Epithelial cell of proximal tubule (primary cell): ENCODE measurements around the gene FNBP1L. TPM values are rescaled to one million over a fixed set of nuclear protein-coding genes. Genes with fewer than 3 reads are reported as not detected.
A peak's percentile ranks its signal among the peaks of the same experiment; 100 is the strongest.
"Not testable (repeated sequence)": the region's sequence is repeated elsewhere in the genome, so short reads cannot be mapped to it uniquely, and the experiment has no call there.

ENCODE experiments used
- DNase-seq: peaks from one replicate; pipeline ENCODE4 v3.0.0-alpha.2; 2011; ENCODE audit warnings: low read depth
- H3K4me3 ChIP-seq: 2 replicates; pipeline ENCODE4 v1.5.1; 2011; ENCODE audit warnings: low read depth, mild to moderate bottlenecking, low read length
- total RNA-seq: library from RNA; depleted of rRNA; stranded (reverse); fragments of >200 nt; gene quantifications from 2 replicates; pipeline ENCODE4 v1.2.3, GENCODE V29; 2015
- TF ChIP-seq, protein P1 (sequence below): conservative IDR thresholded peaks from 2 replicates; pipeline ENCODE4 v1.5.1; 2012; ENCODE audit warnings: low read depth, mild to moderate bottlenecking, low read length

Gene FNBP1L
- total RNA-seq, 1 donor from 2014 or later, result 37.6 TPM

DNA sequence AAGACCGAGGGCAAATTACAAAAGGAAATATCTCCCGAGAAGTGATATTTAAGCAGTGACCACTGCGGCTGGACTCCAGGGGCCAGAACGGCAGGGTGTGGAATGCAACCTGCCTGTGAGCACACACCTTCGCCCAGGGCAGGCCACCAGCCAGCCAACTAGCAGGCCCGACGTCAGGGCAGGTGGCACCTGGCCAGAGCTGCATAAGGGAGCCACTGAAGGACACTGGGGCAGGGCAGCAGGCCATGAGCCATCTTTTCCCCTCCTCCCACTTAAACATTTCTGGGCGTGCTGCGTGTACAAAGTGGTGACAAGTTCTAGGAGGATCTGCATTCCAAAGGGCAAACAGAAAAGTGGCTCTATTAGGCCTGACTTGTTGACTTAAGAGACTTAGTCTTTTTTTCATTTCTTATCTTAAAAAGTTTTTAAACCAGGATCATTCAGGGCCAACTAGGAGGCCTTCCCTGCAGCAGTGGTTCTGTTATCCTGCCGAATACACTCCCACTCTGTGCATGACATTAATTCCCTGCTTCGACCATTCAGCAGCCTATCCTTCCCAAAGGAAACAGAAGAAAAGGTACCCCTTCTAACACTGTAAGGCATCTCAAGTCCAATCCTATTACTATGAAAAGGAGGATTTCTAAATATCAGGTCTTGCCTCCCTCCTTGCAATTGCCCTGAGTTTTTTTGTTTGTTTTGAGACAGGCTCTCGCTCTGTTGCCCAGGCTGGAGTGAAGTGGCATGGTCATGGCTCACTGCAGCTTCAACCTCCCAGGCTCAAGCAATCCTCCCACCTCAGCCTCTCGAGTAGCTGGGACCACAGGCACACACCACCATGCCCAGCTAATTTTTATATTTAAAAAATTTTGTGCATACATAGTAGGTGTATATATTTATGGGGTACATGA lies 137.4 kb downstream of the FNBP1L start:
- no peak overlapping the region for H3K4me3 ChIP-seq
- TF ChIP-seq, protein P1, sequence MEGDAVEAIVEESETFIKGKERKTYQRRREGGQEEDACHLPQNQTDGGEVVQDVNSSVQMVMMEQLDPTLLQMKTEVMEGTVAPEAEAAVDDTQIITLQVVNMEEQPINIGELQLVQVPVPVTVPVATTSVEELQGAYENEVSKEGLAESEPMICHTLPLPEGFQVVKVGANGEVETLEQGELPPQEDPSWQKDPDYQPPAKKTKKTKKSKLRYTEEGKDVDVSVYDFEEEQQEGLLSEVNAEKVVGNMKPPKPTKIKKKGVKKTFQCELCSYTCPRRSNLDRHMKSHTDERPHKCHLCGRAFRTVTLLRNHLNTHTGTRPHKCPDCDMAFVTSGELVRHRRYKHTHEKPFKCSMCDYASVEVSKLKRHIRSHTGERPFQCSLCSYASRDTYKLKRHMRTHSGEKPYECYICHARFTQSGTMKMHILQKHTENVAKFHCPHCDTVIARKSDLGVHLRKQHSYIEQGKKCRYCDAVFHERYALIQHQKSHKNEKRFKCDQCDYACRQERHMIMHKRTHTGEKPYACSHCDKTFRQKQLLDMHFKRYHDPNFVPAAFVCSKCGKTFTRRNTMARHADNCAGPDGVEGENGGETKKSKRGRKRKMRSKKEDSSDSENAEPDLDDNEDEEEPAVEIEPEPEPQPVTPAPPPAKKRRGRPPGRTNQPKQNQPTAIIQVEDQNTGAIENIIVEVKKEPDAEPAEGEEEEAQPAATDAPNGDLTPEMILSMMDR, result no peak
- no peak for DNase-seq

DNA sequence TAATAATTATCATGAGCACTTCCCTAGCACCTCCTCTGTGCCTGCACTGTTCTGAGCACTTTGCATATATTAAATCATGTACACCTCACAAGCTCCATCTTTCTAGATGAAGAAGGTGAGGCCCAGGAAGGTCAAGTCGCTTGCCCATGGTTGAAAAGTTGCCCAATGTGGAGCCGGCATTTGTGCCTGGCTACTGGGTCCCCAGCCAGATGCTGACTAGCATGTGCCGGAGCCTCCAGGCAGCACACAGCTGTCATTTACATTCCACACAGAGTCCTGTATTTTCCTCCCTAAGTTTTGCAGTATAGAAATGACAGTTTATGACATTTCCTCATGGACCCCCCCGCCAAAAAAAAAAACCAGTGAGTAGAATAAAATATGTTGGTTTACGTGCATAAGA lies 139.4 kb downstream of the FNBP1L start:
- no peak overlapping the region for H3K4me3 ChIP-seq
- no peak for DNase-seq
- TF ChIP-seq, protein P1, result no peak

DNA sequence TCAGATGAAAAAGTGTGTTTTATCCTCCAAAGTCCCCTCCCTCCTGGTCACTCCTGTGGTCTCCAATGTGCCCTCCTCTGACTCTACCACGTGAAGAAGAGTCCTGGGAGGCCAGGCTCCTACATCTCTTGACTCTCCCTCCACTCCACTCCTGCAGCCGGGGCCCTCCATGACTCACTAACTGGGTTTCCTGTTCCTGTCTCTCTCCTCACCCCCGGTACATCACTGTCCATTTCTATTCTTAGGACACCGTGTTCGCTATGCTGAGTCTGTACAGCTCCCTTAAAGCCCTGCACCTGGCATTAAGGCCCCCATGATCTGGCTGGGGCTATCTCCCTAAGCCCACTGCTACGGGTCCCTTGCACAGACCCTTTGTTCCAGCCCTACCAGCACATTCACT lies 140.3 kb downstream of the FNBP1L start:
- DNase-seq, result no peak
- TF ChIP-seq, protein P1, result no peak
- no peak overlapping the region for H3K4me3 ChIP-seq

DNA sequence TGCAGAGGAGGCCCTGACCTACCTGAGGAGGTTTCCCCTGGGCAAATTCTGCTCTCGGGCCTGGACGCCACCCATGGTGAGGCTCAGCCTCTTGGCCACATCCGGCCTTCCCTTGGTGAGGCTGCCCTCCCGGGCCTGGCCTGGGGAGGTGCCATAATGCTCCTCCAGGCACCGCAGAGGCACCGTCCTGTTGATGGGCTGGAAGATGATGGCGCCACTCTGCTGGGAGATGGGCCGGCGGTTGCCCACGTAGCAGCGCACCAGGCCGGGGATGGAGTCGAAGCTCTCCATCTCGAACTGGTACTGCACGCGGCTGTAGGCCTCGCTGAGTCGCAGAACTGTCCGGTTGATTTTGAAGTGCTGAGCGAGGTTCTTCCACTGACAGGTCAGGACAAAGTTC lies 141.0 kb downstream of the FNBP1L start:
- TF ChIP-seq, protein P1, result no peak
- no peak for DNase-seq
- no peak overlapping the region for H3K4me3 ChIP-seq

DNA sequence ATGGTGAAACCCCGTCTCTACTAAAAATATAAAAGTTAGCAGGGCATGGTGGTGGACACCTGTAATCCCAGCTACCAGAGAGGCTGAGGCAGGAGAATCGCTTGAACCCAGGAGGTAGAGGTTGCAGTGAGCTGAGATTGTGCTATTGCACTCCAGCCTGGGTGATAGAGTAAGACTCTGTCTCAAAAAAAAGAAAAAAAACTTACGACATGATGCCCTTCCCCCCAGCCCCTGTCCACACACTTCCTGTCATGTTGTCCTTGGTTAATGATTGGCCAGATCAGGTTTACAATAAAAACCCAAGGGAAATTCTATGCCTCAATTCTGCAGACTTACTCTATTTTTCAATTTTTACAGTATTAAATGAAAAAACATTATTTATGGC lies 143.4 kb downstream of the FNBP1L start:
- not testable (repeated sequence) for H3K4me3 ChIP-seq
- DNase-seq, result peak; percentile 51

DNA sequence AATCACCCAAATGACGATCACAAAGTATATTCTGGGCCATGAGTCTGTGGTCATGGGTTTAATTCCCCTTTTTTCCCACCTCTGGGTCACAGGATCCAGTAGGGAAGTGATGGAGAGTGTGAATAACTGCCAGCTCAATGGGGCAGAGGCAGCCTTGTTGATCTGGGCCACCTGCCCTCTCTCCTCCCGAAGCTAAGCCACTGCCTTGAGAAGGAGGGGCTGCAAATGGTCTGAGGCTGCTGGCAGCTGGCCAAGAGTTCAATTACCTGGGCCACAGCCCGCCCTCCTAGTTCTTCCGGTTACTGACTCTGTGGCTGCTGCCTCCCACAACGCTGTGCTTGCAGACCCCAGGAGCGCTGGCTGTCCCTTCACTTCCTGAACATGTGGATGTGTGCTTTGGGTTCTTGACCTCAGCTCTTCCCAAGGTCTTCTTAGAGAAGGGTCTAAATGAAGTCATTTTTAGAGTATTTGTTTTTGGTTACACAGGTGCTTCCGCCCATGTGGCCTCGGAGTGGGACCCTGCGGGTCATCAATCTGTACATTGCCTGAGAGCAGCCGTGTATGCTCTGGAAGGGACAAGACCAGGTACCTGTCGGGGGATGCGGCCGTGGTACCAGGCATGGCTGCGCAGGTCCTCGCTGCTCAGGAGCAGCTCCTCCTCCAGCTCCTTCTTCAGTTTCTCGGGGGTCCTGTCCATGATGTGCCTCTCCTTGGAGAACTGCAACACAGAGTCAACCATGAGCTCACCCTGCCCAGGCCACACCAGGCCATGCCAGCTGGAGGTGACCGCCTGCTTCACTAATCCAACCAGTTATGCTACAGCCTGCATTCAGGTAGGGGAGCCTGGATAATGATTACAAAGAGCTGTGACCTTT lies 144.0 kb downstream of the FNBP1L start:
- DNase-seq, result peak; percentile 58
- TF ChIP-seq, protein P1, result no peak
- H3K4me3 ChIP-seq, result peak overlapping the region; percentile 25

DNA sequence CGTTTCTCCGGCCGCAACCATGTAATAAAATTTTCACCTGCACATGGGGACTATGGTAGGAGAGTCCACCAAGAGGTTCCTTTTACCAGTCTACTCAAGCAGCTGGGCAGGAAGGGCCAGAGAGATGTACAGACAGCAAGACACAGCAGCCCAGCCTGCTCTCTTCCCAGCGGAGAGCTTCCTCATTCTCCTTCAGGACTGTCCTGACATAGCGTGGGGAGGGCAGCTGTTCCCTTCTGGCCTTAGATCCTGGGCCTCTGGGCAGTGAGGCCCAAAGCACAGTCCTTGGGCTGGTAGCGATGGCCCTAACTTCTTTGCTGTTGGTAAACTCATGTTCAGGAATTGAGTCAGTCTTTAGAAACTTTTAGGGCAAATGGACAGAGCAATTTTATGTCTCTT lies 144.6 kb downstream of the FNBP1L start:
- H3K4me3 ChIP-seq, result peak overlapping the region; percentile 25
- TF ChIP-seq, protein P1, result no peak
- DNase-seq, result no peak
